Raji (cell line): Measurements from ENCODE around the gene WWOX.

Experiments used
- POLR2A ChIP-seq: IDR thresholded peaks from 2 replicates; pipeline ENCODE4 v1.6.1; 2011; ENCODE audit warnings: low read depth, low read length, control low read depth; ENCODE audit not compliant: insufficient read depth

Gene WWOX

GRCh38 chr16:78098087-78098486 lies 1.4 kb upstream of the WWOX start:
- no peak for TF ChIP-seq POLR2A

- TF ChIP-seq POLR2A = no peak; the same call in 1 of the 2 replicates
Measured at GRCh38 chr16:78098595-78099270, 721 bp upstream of the WWOX start.

GRCh38 chr16:78100112-78100467 lies 636 bp downstream of the WWOX start:
- TF ChIP-seq POLR2A = no peak

GRCh38 chr16:78102122-78102660 lies 2.7 kb downstream of the WWOX start:
- no peak for TF ChIP-seq POLR2A

- no peak for TF ChIP-seq POLR2A
Measured at GRCh38 chr16:78102865-78103264, 3.4 kb downstream of the WWOX start.

- no peak for TF ChIP-seq POLR2A
Measured at GRCh38 chr16:78105517-78105916, 6.1 kb downstream of the WWOX start.

- TF ChIP-seq POLR2A = no peak
Measured at GRCh38 chr16:78106686-78107085, 7.2 kb downstream of the WWOX start.

- TF ChIP-seq POLR2A = no peak
Measured at GRCh38 chr16:78108451-78108850, 9.0 kb downstream of the WWOX start.

- no peak for TF ChIP-seq POLR2A
Measured at GRCh38 chr16:78113258-78113657, 13.8 kb downstream of the WWOX start.

GRCh38 chr16:78115659-78116058 lies 16.2 kb downstream of the WWOX start:
- no peak for TF ChIP-seq POLR2A

GRCh38 chr16:78116946-78117345 lies 17.5 kb downstream of the WWOX start:
- TF ChIP-seq POLR2A = no peak

GRCh38 chr16:78117391-78117790 lies 17.9 kb downstream of the WWOX start:
- TF ChIP-seq POLR2A = no peak

- TF ChIP-seq POLR2A = no peak
Measured at GRCh38 chr16:78118469-78119025, 19.1 kb downstream of the WWOX start.

- no peak for TF ChIP-seq POLR2A
Measured at GRCh38 chr16:78122774-78123315, 23.4 kb downstream of the WWOX start.

- no peak for TF ChIP-seq POLR2A
Measured at GRCh38 chr16:78125112-78125844, 25.8 kb downstream of the WWOX start.

- no peak for TF ChIP-seq POLR2A
Measured at GRCh38 chr16:78126662-78127061, 27.2 kb downstream of the WWOX start.
